Measurements from ENCODE around the gene LY6G5C.

LY6G5C gene

GRCh38 chr6:31651602-31652191 is 29.2 kb downstream of the LY6G5C start:
- no peak for TF ChIP-seq CTCF (IDR thresholded peaks at IDR 0.05; ENCODE audit: extremely low read depth, insufficient read depth, missing control alignments)
- DNase-seq (ENCODE audit: low spot score), result peak; percentile 73
- in situ Hi-C loops (cut with MboI; ENCODE audit: low pct_unique_long_range_greater_than_20kb, low sequenced_read_pairs, unreplicated experiment), result no loop called here

- TF ChIP-seq CTCF (IDR thresholded peaks at IDR 0.05; ENCODE audit: extremely low read depth, insufficient read depth, missing control alignments), result no peak
- in situ Hi-C loops (cut with MboI; ENCODE audit: low pct_unique_long_range_greater_than_20kb, low sequenced_read_pairs, unreplicated experiment), result no loop called here
Measured at GRCh38 chr6:31645325-31645724, 35.5 kb downstream of the LY6G5C start.

GRCh38 chr6:31643818-31644454 is 36.9 kb downstream of the LY6G5C start:
- no peak for DNase-seq (ENCODE audit: low spot score)
- TF ChIP-seq CTCF (IDR thresholded peaks at IDR 0.05; ENCODE audit: extremely low read depth, insufficient read depth, missing control alignments), result no peak
- in situ Hi-C loops (cut with MboI; ENCODE audit: low pct_unique_long_range_greater_than_20kb, low sequenced_read_pairs, unreplicated experiment), result no loop called here

More at GRCh38 chr6:31645325-31645724, 35.5 kb downstream of the LY6G5C start:
- no peak for DNase-seq (ENCODE audit: low spot score)

GRCh38 chr6:31642798-31643570 is 37.9 kb downstream of the LY6G5C start:
- no peak for TF ChIP-seq CTCF (IDR thresholded peaks at IDR 0.05; ENCODE audit: extremely low read depth, insufficient read depth, missing control alignments)
- no peak for DNase-seq (ENCODE audit: low spot score)
- in situ Hi-C loops (cut with MboI; ENCODE audit: low pct_unique_long_range_greater_than_20kb, low sequenced_read_pairs, unreplicated experiment), result no loop called here

GRCh38 chr6:31641370-31641769 is 39.5 kb downstream of the LY6G5C start:
- TF ChIP-seq CTCF (IDR thresholded peaks at IDR 0.05; ENCODE audit: extremely low read depth, insufficient read depth, missing control alignments), result no peak
- DNase-seq (ENCODE audit: low spot score), result no peak
- in situ Hi-C loops (cut with MboI; ENCODE audit: low pct_unique_long_range_greater_than_20kb, low sequenced_read_pairs, unreplicated experiment), result no loop called here

GRCh38 chr6:31640612-31641011 is 40.3 kb downstream of the LY6G5C start:
- in situ Hi-C loops (cut with MboI; ENCODE audit: low pct_unique_long_range_greater_than_20kb, low sequenced_read_pairs, unreplicated experiment), result no loop called here
- TF ChIP-seq CTCF (IDR thresholded peaks at IDR 0.05; ENCODE audit: extremely low read depth, insufficient read depth, missing control alignments), result no peak
- no peak for DNase-seq (ENCODE audit: low spot score)
